Kidney epithelial cell (primary cell): ENCODE measurements around the gene GRID1. TPM values are rescaled to one million over a fixed set of nuclear protein-coding genes. Genes with fewer than 3 reads are reported as not detected.

ENCODE experiments used
- DNase-seq: peaks from one replicate; pipeline ENCODE4 v3.0.0-alpha.2; 2010; ENCODE audit warnings: low read depth
- H3K27me3 ChIP-seq: 2 replicates; pipeline ENCODE4 v1.6.0; 2011; ENCODE audit warnings: low read length; ENCODE audit not compliant: control insufficient read depth, insufficient read depth
- H3K36me3 ChIP-seq: 2 replicates; pipeline ENCODE4 v1.5.1; 2011; ENCODE audit warnings: low read length; ENCODE audit not compliant: control insufficient read depth, insufficient read depth
- H3K4me3 ChIP-seq: 2 replicates; pipeline ENCODE4 v1.5.1; 2011; ENCODE audit warnings: low read depth, mild to moderate bottlenecking, control low read depth, low read length
- CTCF ChIP-seq: IDR thresholded peaks from 2 replicates; pipeline ENCODE4 v1.5.1; 2011; ENCODE audit warnings: mild to moderate bottlenecking, moderate library complexity, low read length, control low read depth, inconsistent platforms; ENCODE audit not compliant: insufficient read depth, poor library complexity, severe bottlenecking
- total RNA-seq: library from RNA; depleted of rRNA; stranded (reverse); fragments of >200 nt; gene quantifications from 2 replicates; pipeline ENCODE4 v1.2.3, GENCODE V29; 2015

GRID1 gene
- total RNA-seq, 1 donor from 2014 or later: 0.33 TPM

GRCh38 chr10:86091216-86091615, 275.4 kb downstream of the GRID1 start:
- no peak for DNase-seq
- Histone ChIP-seq H3K4me3 (no peak overlapping the region), H3K27me3 (peaks cover 4% of the 10 kb centered on the region), H3K36me3 (no peaks in the 10 kb centered on the region)
- no peak for TF ChIP-seq CTCF

- TF ChIP-seq CTCF: no peak
- no peak for DNase-seq
- Histone ChIP-seq H3K27me3 (peaks cover 4% of the 10 kb centered on the region), H3K4me3 (no peak overlapping the region), H3K36me3 (no peaks in the 10 kb centered on the region)
These were observed 275.8 kb downstream of the GRID1 start for GRCh38 chr10:86090807-86091206.

GRCh38 chr10:86087716-86088115, 278.9 kb downstream of the GRID1 start:
- Histone ChIP-seq H3K36me3 (no peaks in the 10 kb centered on the region), H3K4me3 (no peak overlapping the region), H3K27me3 (peaks cover 4% of the 10 kb centered on the region)
- no peak for DNase-seq
- TF ChIP-seq CTCF: no peak

- Histone ChIP-seq H3K27me3 (peaks cover 4% of the 10 kb centered on the region), H3K36me3 (no peaks in the 10 kb centered on the region), H3K4me3 (no peak overlapping the region)
- no peak for DNase-seq
- TF ChIP-seq CTCF: no peak
These were observed 280.2 kb downstream of the GRID1 start for GRCh38 chr10:86086418-86086817.

- Histone ChIP-seq H3K27me3 (peaks cover 4% of the 10 kb centered on the region), H3K36me3 (no peaks in the 10 kb centered on the region), H3K4me3 (no peak overlapping the region)
- no peak for DNase-seq
- TF ChIP-seq CTCF: no peak
These were observed 280.9 kb downstream of the GRID1 start for GRCh38 chr10:86085686-86086085.

GRCh38 chr10:86085136-86085535, 281.5 kb downstream of the GRID1 start:
- no peak for TF ChIP-seq CTCF
- Histone ChIP-seq H3K27me3 (peaks cover 4% of the 10 kb centered on the region), H3K4me3 (no peak overlapping the region), H3K36me3 (no peaks in the 10 kb centered on the region)
- no peak for DNase-seq
